HG02981 (cell line): Measurements from ENCODE around the gene MAP4K5.
"Not testable (repeated sequence)": the region's sequence is repeated elsewhere in the genome, so short reads cannot be mapped to it uniquely, and the experiment has no call there.

Experiments used
- ATAC-seq: cut with Tn5 transposase; IDR thresholded peaks from one replicate; pipeline ENCODE4 v1.9.1; 2021; ENCODE audit warnings: mild to moderate bottlenecking, moderate library complexity; ENCODE audit not compliant: unreplicated experiment

Gene MAP4K5

GRCh38 chr14:50533241-50533705, 904 bp upstream of the MAP4K5 start:
- ATAC-seq, result no peak

DNA sequence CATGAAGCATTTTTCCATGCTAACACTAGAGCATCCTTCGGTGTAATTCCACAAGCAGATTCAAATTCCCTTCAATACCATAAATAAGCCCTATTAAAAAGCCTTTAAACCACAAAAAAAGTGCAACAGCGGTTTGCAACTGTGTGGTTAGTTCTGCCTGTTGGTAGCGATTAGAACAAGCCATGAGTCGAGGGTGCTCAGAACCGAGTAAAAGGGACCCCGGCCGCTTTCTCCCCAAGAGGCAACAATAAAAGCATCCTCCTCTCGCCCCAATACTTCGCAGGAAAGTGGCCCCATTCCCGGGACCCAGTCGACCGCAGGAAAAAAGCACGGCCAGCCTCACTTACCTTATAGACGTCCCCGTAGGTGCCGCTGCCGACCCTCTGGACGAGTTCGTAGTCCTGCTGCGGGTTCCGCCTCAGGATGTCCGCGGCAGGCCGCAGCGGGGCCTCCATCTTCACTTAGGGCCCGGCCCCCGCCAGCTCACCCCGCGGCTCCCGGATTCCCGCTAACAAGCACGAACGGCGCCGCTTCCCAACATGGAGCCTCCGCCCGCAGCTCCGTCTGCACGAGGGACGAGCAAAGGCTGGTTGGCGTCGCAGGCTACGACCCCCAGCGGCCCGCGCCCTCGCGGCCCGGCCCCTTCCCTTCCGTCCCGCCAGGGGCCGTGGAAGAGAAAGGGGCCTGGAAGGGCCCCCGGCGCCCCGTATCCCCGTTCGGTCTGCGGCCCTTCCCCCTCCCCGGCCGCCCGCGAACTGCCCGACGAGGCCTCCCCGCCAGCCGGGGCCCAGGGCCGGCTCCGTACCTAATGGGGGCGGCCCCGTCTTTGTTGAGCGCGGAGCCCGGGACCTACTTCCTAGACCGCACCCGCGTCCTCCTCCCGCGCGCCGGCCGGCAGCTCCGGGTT, 521 bp downstream of the MAP4K5 start:
- ATAC-seq, result peak; percentile 15

GRCh38 chr14:50530794-50531365, 1.5 kb downstream of the MAP4K5 start:
- ATAC-seq, result no peak

DNA sequence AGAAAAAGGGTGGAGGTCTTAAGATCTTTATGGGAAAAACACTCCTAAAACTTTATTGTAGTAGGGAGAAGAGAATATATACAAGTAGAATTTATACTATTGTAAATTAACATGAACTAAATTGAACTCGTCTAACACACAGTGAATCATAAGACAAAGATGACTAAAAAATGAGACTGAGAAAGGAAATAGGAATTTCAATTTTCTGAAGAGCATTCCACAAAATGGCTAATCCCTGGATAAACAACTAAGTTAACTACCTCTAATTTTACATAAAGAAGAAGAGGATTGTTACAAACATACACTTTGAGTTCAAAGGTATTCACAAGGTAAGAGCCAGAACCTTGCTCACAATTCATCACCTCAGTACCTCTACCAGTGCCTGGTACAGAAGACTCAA, 2.0 kb downstream of the MAP4K5 start:
- no peak for ATAC-seq

GRCh38 chr14:50529288-50530179, 2.8 kb downstream of the MAP4K5 start:
- ATAC-seq, result no peak

- no peak for ATAC-seq
Measured at GRCh38 chr14:50528000-50528399, 4.4 kb downstream of the MAP4K5 start.

GRCh38 chr14:50524731-50525515, 7.4 kb downstream of the MAP4K5 start:
- ATAC-seq, result no peak

DNA sequence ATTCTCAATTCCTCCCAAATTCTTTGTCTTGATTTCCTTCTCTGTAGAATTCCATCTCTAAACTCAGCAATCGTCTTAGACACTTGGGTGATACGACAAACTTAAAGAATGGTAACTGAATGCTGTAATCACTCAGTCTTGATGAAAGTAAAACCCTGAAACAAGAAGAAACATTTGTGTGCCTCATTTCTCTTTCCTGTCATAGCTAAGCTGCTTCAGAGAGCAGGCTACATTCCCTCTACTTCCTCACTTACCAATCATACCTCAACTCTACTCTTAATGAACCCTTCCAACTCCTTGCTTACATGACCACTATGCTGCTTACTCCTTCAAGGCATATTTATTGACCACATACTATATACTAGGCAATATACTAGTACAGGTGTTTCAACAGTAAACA, 8.3 kb downstream of the MAP4K5 start:
- no peak for ATAC-seq

DNA sequence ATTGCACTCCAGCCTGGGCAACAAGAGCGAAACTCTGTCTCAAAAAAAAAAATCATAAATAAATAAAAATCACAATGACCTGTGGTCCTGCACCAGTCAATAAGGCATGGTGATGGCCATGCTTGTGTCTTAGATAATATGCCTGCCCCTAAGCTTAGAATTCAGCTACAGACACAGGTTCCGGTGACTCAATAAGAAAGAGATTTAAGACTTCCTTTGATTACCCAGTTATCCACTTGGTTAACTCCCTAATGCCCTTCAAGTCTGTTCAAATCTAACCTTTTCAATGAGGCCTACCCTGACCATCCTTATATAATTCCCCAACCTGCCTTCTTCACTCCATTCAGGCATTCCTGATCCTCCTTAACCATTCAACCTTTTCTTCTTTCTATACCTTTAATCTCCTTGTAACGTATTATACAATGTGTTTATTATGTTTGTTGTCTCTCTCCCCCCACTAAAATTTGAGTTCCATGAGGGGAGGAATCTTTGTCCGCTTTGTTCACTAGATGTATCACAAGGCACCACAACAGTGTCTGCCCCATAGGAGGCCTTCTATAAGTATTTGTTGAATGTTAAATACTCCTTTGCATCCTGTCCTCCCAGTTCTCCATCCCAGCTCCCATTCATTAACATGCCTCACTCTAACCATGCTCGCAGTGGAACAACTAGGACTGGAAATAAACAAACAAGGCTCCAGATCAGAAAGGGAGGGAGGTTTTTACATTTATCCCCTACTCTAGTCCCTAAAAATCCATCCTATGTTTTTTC, 8.9 kb downstream of the MAP4K5 start:
- no peak for ATAC-seq

DNA sequence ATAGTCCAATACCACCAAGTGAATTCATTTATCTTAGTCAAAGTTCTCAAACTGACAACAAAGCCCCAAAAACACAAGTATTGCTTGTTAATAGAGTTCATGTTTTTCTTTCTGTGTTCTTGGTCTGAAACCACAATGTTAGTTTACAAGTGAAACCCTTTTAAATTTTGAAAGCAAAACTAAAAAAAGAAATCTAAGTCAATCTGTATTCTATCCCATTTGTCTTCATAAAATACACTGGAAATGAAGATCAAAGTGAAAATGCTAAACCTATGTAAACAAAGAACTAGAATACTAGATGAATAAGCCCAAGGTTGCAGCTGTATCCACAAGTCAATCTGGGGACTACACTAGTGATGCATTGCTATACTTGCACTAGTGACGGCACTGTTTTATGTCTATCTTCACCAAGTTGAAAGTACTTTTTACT, 10.4 kb downstream of the MAP4K5 start:
- ATAC-seq, result peak; percentile 66

- peak; percentile 70 for ATAC-seq
Measured at GRCh38 chr14:50520947-50521815, 11.2 kb downstream of the MAP4K5 start.

GRCh38 chr14:50516091-50516490, 16.3 kb downstream of the MAP4K5 start:
- ATAC-seq, result no peak

DNA sequence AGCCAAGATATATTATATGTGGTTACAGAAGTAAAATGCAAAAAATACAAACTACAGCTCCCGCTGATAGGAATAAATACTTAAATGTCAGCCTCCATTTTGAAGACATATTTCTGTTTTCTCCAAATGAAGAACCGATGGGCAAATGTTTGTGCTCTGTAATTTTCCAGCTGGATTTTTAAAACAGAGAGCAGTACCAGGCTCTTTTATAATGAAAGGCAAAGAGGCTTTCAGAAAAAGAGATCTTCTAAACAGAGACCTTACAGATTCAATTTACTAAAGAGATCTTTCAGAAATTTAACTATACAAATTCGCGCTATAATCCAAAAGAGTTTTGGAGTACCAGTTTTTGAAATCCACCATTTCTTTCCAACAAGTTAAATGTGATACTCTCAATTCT, 19.9 kb downstream of the MAP4K5 start:
- no peak for ATAC-seq

- no peak for ATAC-seq
Measured at GRCh38 chr14:50510157-50510556, 22.2 kb downstream of the MAP4K5 start.

- ATAC-seq, result not testable (repeated sequence)
Measured at GRCh38 chr14:50507078-50507477, 25.3 kb downstream of the MAP4K5 start.

DNA sequence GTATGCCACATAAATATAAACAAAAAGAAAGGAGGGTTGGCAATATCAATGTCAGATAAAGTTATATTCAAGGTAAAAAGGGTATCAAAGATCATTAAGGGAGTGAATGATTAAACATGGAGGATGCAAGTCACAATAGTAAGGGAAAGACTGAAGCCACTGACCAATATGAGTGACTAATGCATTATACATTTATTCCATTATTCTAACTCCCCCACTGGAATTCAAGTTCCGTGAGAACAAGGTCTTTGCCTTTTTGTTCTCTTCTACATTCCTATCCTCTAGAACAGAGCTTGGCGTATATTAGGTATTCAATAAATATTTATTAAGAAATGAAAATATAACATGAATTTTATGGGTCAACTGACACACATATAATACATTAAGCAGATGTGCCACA, 30.7 kb downstream of the MAP4K5 start:
- no peak for ATAC-seq

- ATAC-seq, result no peak
Measured at GRCh38 chr14:50497351-50497750, 35.0 kb downstream of the MAP4K5 start.

- ATAC-seq, result no peak
Measured at GRCh38 chr14:50489851-50490250, 42.5 kb downstream of the MAP4K5 start.

- ATAC-seq, result no peak
Measured at GRCh38 chr14:50488521-50488920, 43.8 kb downstream of the MAP4K5 start.
